Activated CD4-positive, alpha-beta T cell treated with anti-CD3 and anti-CD28 coated beads, Interleukin-2, amount 50 U/mL, for 16 hours (primary cell): ENCODE data around the gene TRIM71.
"Not testable (repeated sequence)": the region's sequence is repeated elsewhere in the genome, so short reads cannot be mapped to it uniquely, and the experiment has no call there.

Experiments
- DNase-seq: peaks from one replicate; pipeline ENCODE4 v3.0.0-alpha.2; 2020

Gene TRIM71

GRCh38 chr3:32844322-32844654 is 26.5 kb downstream of the TRIM71 start:
- no peak for DNase-seq

DNA sequence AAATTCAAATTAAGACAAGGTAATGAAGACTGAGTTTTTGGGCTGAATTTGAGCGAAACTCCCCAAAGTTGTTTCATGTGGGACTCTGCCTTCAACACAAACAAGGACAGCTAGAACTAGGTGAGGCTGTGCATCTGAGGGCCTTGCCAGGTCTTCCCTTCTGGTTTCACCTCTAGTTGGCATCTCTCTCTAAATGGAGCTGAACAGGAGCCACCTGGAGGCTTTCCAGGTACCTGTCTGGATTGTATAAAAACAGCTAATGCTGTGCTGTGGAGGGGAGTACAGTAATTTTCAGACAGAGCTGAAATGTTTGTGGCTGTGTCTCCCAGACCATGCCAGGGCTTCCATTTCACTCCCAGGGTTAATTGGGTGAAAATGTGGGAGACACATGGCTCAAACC is 27.1 kb downstream of the TRIM71 start:
- no peak for DNase-seq

DNA sequence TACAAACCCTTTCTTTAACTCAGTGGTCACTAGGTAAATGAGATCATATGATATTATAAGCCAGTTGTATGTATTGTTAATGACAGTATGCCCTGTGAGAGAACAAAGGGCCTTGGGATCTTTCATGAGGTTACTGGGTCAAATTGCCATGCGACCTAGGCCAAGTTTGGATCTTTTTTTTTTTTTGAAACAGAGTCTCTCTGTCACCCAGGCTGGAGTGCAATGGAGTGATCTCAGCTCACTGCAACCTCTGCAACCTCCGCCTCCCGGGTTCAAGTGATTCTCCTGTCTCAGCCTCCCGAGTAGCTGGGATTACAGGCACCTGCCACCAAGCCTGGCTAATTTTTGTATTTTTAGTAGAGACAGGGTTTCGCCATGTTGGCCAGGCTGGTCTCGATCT is 27.7 kb downstream of the TRIM71 start:
- DNase-seq = not testable (repeated sequence)

- not testable (repeated sequence) for DNase-seq
Measured at GRCh38 chr3:32847045-32847444, 29.2 kb downstream of the TRIM71 start.

DNA sequence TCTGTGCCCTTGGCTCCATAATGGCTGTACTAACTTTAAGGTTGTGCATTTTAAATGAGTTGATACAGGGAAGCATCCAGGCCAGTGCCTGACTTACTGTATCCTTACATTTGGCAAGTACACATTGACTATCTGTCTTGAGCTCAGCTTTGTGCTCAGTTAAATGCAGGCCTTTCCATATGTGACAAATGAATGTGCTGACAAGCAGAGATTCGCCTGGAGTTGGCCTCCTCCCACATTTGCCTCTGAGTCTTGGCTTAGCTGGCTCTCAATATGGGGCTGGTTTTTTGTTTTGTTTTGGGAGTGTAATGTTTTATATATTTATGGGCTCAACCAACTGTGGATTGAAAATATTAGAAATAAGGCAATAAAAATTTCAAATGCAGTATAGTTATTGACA is 29.7 kb downstream of the TRIM71 start:
- no peak for DNase-seq

DNA sequence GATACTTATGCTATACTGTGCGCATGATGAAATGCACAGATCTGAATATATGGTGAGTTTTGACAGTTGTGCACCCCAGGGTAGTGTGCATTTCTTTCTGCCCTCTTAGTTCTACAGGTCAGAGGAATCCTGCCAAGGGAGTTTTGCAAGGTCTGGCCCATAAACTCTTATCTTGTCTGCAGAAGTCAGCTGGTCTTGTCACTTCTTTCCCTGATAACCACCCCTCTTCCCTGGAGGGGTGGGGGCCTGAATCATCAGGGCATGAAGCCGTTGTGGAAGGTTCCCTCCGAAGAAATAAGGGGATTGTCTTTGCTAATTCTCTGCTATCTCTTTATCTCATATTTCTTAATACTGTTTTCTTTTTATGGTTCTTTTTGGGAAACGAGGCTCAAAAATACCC is 30.4 kb downstream of the TRIM71 start:
- DNase-seq = no peak

DNA sequence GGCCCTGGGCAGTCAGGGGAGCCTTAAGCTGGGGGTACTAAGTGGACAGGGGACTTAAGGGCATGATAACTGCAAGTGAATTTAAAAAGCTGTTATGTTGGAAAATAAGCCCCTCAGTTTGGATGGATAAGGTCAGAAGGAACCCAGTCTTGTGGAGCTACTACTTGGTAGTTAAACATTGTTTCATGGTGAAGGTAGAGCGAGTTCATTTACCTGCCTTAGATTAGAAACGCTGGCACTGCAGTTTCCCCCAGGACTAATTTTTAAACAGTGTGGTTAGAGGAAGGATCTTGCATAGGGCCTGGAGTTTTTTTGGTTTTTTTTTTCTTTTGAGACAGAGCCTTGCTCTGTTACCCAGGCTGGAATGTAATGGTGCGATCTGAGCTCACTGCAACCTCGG is 31.2 kb downstream of the TRIM71 start:
- DNase-seq = no peak

GRCh38 chr3:32850226-32850625 is 32.4 kb downstream of the TRIM71 start:
- DNase-seq = no peak

- DNase-seq = no peak
Measured at GRCh38 chr3:32850636-32851035, 32.8 kb downstream of the TRIM71 start.

- no peak for DNase-seq
Measured at GRCh38 chr3:32852146-32852545, 34.3 kb downstream of the TRIM71 start.

GRCh38 chr3:32855350-32855953 is 37.7 kb downstream of the TRIM71 start:
- no peak for DNase-seq

DNA sequence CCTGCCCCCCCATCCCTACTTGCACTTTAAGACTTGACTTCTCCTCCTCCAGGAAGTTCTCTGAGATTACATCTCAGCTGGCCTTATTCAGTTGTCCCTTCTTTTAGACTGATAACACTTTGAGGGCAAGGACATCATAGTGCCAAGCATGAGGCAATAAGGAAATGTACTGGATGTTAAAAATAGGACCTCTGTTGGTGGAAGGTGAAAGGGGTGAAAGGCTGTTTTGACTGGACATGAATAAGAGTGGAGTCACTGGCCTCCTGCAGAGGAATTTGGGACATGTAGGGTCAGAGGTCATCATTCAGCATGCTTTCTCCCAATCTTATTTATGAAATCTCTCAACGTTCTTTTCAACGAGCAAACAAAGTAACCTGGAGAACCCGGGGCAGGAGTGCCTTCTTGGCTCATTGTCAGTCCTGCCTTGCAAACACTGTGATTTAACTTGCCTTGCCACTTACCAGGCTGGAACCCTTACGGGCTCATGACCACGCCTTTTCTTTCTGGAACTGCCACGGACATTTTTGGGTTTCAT is 38.6 kb downstream of the TRIM71 start:
- DNase-seq = no peak

- DNase-seq = no peak
Measured at GRCh38 chr3:32856901-32857507, 39.2 kb downstream of the TRIM71 start.

GRCh38 chr3:32857921-32858320 is 40.1 kb downstream of the TRIM71 start:
- DNase-seq = no peak

DNA sequence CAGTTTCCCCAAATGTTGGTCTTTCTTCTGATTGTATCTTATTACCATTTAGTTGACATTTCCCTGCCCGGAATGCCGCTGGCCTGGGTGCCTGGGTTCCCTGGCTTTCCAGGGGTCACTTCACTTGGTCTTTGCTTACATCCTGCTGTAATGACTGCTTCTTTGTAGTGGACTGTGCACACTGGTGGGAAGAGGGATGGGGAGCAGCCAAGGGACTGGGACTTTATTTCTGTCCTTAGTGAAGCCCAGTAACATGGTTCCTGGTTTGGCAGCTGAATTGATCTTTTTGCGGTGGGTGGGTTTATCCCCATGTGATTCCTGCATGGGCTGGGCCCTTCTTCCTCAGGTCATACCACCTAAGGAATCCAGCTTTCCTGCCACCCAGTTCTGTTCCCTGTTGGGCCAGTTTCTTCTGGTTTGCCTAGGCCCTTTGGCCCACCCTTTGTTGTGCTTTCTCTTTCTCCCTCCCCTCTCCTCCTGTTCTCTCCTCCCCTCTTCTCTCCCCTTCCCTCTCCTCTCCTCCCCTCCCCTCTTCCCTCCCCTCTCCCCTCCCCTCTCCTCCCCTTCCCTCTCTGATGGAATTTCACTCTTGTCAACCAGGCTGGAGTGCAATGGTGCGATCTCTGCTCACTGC is 41.9 kb downstream of the TRIM71 start:
- no peak for DNase-seq

DNA sequence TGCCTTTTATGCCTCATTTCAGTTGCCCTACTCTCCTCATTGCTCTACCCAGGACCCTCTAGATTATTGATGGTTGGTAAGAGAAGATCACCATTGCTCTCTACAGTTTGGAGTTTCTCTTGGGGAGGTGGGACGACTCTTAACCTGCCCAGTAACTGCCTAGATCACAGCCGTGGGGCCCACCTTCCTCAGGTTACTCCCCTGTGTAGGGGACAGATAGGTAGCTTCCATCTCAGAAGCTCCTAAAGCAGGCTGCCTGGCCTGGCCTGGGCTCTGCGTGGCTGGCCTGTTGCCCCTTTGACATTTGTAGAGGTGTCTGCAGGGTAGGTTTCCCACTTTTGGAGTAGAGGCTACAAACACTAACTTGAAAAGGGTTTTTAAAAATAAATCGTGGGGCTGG is 42.7 kb downstream of the TRIM71 start:
- no peak for DNase-seq

DNA sequence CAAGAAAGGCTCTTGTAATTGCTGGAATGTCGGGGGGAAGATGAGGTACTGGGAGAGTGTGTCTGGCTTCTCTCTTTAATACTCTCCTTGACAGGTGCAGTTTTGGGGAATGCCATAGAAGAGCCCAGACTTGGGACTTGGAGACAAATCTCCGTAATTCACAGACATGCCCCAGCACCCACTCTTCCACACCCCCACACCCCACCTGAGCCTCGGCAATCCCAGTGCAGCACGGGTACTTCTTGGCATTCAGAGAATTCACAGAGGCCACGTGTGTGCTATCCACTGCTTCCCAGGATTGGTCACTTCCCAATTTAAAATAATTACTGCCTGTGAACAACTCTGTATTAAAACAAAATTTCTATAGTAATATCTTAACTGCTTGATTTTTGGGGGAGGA is 43.9 kb downstream of the TRIM71 start:
- DNase-seq = no peak

DNA sequence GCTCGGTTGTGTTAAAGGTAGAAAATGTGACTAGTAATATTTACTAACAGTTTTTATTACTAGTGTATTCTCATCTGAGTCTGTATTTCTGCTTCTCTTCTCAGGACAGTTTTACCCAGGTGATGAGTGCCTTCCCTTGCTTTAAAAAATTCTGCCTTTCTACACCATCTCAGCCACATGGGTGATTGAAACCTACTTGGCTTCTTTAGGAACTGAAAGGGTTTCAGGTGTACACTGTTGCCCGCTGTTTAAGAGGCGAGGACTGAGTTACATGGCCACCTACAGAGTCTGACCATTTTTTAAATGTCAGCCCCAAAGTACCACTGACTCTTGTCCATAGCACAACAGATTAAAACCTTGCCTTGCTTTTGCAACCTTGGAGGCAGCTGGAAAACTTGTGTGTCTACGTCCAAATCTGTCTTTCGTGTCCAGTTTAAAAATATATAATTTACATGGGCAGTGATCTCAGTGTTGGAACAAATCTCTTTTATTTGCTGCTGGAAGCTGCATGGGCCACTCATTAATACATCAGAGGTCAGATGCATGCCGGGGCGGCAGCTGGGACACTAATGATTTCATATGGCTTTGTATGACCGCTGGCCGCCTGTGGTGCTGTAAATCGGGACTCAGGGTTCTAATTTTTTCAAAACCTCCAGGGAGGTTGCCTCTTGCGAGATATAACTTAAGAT is 44.6 kb downstream of the TRIM71 start:
- no peak for DNase-seq

DNA sequence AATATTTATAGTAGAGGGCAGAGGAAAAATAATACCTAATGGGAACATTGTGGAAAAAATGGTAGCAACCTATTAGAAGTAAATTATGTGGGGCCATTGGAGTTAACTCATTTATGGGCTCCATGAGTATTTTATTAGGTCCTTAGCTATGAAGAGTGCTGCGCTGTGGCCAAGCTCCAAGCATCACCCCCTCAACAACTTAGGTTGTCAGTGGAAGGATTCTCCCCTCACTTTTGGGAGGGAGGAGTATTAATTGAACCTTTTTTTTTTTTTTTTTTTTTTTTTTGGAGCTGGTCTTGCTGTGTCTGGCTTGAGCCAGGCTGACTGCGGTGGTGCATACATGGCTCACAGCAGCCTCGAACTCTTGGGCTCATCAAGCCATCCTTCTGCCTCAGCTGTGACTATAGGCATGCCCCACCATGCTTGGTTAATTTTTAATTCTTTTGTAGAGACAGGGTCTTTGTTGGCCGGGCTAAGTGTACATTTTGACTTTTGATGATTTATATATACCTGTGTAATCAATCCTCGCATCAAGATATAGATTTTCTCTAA is 45.2 kb downstream of the TRIM71 start:
- no peak for DNase-seq

- peak; percentile 27 for DNase-seq
Measured at GRCh38 chr3:32865383-32865782, 47.6 kb downstream of the TRIM71 start.

DNA sequence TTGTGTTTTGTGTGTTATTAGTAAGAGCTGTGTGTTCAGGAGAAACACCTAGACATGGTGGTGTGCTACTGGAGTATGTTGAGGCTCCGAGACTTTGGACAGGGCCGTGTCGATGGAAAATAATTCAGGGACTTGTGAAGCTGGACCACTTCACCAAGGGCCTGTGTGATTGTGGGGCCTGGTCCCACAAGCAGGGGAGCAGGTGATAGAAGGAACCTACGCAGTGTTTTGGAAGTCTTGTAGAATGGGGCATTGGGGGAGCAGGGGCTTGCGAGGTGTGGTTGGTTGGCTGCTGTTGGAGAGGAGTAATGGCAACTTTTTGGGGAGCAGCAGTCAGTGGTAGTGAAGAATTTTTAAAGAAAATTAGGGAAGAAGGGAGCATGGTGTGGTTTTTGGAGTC is 48.7 kb downstream of the TRIM71 start:
- no peak for DNase-seq

DNA sequence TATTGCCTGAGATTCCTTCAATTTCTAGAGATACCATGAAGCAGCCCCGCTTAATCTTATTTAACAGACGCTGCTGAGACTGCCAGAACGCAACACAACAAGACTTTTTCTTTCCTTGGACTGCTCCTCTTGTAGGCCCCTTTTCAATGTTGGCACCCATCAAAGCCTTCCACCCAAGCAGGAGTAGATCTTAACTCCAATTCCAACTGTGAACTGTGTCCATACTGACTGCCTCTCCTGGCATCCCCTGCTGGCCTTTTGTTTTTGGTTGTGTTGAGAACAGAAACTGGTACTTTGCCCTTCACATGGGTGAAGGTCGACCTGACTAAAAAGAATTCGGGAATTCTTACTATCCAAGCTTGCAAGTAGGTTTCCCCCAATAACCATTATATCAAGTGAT is 50.2 kb downstream of the TRIM71 start:
- no peak for DNase-seq

- DNase-seq = no peak
Measured at GRCh38 chr3:32868719-32869512, 51.1 kb downstream of the TRIM71 start.
